Medulla oblongata (tissue), 1 donor: ENCODE results near the gene FCHSD1.

Experiments
- DNase-seq: peaks from one replicate; pipeline ENCODE4 v3.0.0-alpha.2; 2015; ENCODE audit errors: extremely low spot score

FCHSD1 gene

GRCh38 chr5:141672841-141673813 lies 21.9 kb upstream of the FCHSD1 start:
- DNase-seq: no peak

- DNase-seq: no peak
Measured at GRCh38 chr5:141672071-141672840, 21.0 kb upstream of the FCHSD1 start.

GRCh38 chr5:141669520-141669919 lies 18.3 kb upstream of the FCHSD1 start:
- DNase-seq: no peak

GRCh38 chr5:141668601-141669265 lies 17.5 kb upstream of the FCHSD1 start:
- DNase-seq: no peak

GRCh38 chr5:141665995-141666940 lies 15.1 kb upstream of the FCHSD1 start:
- DNase-seq: no peak

- DNase-seq: peak; percentile 85
Measured at GRCh38 chr5:141664733-141665461, 13.7 kb upstream of the FCHSD1 start.

GRCh38 chr5:141663506-141663905 lies 12.3 kb upstream of the FCHSD1 start:
- no peak for DNase-seq

GRCh38 chr5:141662028-141662427 lies 10.8 kb upstream of the FCHSD1 start:
- no peak for DNase-seq

- no peak for DNase-seq
Measured at GRCh38 chr5:141657937-141658545, 6.8 kb upstream of the FCHSD1 start.

GRCh38 chr5:141657404-141657803 lies 6.2 kb upstream of the FCHSD1 start:
- no peak for DNase-seq

- DNase-seq: no peak
Measured at GRCh38 chr5:141656396-141656795, 5.2 kb upstream of the FCHSD1 start.

- no peak for DNase-seq
Measured at GRCh38 chr5:141655020-141655419, 3.8 kb upstream of the FCHSD1 start.

GRCh38 chr5:141654298-141654697 lies 3.1 kb upstream of the FCHSD1 start:
- DNase-seq: no peak

- no peak for DNase-seq
Measured at GRCh38 chr5:141651728-141652105, 499 bp upstream of the FCHSD1 start.

GRCh38 chr5:141649972-141650371 lies 1.2 kb downstream of the FCHSD1 start:
- no peak for DNase-seq

- no peak for DNase-seq
Measured at GRCh38 chr5:141649056-141649688, 2.0 kb downstream of the FCHSD1 start.

GRCh38 chr5:141647851-141648250 lies 3.4 kb downstream of the FCHSD1 start:
- DNase-seq: no peak

- DNase-seq: no peak
Measured at GRCh38 chr5:141647242-141647641, 4.0 kb downstream of the FCHSD1 start.

- no peak for DNase-seq
Measured at GRCh38 chr5:141646026-141646425, 5.2 kb downstream of the FCHSD1 start.
